ENCODE measurements around the gene UBXN11.
"Not testable (repeated sequence)": the region's sequence is repeated elsewhere in the genome, so short reads cannot be mapped to it uniquely, and the experiment has no call there.

The UBXN11 gene

GRCh38 chr1:26336477-26337205, 30.2 kb upstream of the UBXN11 start:
- DNase-seq (ENCODE audit: low read depth), result peak; percentile 77

DNA sequence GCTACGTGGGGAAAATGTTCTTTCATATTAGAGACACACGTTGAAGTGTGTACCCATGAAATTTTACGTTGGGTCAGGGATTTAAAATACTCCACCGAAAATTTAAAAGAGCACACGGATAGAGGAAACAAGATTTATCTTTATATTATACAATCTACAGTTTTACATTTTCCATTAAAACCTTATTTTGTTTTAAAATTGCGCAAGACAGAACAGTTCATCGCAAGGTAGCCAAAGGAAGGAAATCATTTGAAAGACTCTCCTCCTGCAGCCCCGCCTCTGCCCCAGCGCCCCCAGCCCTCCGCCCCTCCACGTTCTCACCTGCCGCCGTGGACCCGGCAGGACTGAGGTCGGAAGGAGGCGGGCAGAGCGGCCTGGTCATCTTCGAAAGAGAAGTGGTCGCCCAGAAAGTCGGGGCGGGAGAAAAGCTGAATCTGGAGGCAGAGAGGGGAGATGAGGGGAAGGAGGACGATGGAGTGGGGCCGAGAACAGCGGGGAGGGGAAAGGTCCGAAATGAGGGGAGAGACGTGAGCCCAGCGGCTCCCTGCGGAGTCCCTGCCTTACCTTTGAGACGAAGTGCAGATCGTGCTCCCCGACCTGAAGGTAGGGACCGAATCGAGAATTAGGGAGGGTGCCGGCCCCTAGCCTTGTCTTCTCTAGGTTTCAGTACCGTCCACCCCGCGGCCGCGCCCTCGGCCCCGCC, 29.5 kb upstream of the UBXN11 start:
- DNase-seq (ENCODE audit: low read depth), result no peak

- not testable (repeated sequence) for DNase-seq (ENCODE audit: low read depth)
Observed at GRCh38 chr1:26333312-26333711, 26.9 kb upstream of the UBXN11 start.

DNA sequence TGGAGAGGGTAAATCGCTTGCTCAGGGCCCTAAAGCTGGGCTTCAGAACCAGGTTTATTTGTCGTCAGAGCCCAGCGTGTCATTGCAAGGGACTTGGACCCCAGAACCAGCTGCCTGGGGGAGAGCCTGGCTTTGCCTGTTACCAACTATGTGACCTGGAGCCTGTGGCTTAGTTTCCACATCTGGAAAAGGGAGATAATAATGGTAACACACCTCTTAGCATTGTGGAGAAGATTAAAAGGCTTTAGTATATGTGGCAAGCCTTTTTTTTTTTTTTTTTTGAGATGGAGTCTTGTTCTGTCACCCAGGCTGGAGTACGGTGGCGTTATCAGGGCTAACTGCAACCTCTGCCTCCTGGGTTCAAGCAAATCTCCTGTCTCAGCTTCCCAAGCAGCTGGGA, 23.8 kb upstream of the UBXN11 start:
- no peak for DNase-seq (ENCODE audit: low read depth)

GRCh38 chr1:26329380-26329779, 22.9 kb upstream of the UBXN11 start:
- not testable (repeated sequence) for DNase-seq (ENCODE audit: low read depth)

DNA sequence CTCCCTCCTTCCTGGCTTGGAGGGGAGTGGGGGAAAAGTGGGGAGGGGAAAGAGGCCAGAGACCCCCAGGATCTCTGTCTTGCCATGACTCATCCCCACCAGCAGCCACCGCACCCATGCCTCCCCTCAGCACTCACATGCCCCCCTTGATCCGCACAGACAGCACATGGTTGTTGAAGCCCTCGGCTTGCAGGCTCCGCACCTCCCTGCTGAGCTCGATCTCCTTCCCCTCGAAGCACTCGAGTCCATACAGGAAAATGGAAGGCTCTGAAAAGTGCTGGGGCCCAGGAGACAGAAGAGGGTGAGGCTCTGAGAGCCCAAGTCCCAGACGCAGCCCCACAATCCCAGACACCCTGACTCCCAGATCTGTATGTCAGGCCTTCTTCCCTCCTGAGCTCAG, 22.2 kb upstream of the UBXN11 start:
- DNase-seq (ENCODE audit: low read depth), result no peak

DNA sequence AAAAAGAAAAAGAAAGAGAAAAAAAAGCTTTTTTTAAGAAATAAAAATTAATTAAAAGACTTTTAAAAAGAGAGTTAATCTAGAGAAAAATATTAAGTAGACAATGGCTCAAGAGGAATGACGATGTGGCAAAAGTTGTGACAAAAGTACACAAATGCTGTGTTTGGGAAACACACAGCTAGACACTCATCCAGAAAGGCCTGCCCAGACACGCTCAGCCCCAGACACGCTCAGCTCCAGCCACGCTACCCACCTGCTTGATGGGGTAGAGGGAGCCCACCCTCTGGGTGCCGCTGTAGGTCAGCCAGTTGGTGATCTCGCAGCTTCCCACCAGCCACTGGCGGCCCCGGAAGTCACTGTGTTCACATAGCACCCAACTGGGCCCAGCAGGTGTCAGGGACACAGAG, 21.5 kb upstream of the UBXN11 start:
- DNase-seq (ENCODE audit: low read depth), result no peak

DNA sequence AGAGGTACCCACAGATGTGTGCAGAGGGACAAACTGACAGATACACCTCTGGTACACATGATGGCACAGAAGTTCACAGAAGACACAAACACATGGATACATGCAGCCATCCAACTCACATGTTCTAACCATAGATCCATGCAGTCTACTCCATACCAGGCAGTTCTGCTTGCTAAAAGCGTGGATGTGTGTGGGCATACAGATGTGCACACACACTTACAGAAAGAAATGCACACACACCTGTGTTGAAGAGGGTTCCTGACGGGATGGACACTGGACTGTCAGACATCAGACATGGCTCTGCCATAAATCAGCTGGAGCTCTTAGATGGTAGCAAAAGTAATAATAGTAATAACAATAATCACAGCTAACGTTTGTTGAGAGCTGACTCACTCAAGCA, 18.1 kb upstream of the UBXN11 start:
- no peak for DNase-seq (ENCODE audit: low read depth)

GRCh38 chr1:26323382-26323781, 16.9 kb upstream of the UBXN11 start:
- DNase-seq (ENCODE audit: low read depth), result no peak

DNA sequence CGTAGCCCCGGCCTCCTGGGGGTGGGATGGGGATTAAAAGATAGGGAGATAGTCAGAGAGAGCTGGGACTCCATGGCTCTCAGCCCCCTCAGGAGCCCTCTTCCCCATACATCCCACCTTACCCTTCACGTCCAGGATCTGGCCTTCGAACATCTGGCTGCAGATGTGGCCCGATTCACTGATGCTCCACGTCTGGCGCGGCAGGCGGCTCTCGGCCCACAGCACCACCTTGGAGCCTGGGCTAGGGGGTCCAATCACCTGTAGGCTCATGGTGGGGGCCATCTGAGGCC, 15.6 kb upstream of the UBXN11 start:
- no peak for DNase-seq (ENCODE audit: low read depth)

DNA sequence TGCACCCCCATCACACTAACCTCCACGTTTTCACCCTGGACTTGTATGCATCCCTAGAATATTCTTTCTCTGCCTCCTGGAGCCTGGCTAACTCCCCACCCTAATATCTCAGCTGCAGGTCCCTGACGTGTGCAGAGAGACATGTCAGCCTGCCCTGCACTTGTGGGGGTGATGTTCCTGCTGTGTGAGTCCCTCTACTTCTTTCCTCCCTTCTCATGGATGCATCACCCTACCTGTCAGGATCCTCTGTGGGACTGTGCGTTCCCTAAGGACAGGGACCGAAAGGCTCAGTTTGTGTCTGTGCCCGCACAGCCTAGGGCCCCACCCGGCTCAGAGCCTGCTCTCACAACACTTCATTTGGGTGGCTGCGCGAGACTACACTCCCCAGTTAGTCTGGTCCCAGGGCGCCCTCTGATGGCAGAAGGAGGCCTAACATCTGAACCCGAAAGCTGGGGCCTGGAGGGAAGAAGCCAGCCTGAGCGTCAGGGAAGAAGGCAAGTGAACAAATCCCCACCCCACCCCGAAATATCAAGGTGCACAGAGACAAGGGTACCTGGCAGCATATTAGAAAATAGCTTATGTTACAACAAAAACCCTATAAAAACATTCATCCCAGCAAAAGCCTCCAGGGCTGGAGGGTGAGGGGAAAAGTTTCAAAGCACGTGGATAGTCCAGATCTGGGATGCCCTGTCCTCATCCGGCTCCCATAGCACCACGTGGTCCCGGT, 15.0 kb upstream of the UBXN11 start:
- DNase-seq (ENCODE audit: low read depth), result peak; percentile 95

DNA sequence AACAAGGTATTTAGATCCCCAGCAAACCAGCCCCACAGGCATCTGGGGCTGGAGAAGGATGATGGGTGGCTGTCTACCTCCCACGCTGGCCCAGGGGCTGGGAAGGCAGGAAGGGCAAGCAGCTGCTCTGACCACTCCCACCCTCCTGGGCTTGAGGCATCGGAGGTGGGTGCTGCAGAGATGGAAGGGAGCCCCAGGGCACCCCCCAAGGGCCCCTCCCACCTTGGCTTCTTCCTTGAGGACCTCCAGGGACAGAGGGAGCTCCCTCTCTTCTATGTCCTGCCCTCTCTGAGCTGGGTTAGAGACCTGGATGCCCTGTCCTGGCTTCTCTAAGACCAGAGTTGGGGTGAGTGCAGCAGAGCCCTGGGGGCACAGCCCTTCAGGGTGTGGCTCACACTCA, 14.5 kb upstream of the UBXN11 start:
- DNase-seq (ENCODE audit: low read depth), result no peak

DNA sequence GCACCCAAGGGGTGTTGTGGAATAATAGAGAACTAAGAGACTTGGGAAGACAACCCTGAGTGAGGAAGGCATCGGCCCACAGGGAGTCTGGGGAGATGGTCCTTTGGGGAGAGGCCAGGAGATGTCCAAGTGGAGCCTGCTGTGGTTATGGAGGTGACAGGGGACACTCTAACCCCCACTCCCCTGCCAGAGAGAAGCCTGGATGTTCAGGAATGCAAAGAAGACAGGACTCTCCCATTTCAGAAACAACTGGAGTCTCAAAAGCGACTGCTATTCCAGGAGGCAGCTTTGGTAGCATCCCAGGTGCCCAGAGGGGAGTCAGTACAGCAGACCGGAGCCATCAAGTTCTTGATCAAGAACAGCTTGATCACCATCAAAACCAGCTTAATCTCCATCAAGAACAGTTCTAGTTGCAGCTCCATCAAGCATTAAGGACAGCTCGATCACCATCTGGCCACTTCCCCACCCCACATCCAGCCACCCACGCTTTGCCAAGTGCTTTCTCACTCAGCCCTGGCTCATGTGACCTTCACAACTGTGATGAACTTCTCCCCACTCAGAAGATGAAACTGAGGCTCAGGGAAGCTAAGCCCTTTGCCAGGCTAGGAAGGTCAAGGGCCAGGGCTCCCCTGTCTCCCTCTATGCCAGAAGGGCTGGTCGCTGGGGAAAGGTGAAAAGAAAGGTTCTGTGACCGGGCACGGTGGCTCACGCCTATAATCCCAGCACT, 12.1 kb upstream of the UBXN11 start:
- peak; percentile 32 for DNase-seq (ENCODE audit: low read depth)

- peak; percentile 48 for DNase-seq (ENCODE audit: low read depth)
Observed at GRCh38 chr1:26317612-26318337, 11.3 kb upstream of the UBXN11 start, which contains the start of gene CD52. Gene CD52 (plus strand): TSS chr1:26317958. CDS start chr1:26318018, 60 bp downstream.

GRCh38 chr1:26317146-26317545, 10.7 kb upstream of the UBXN11 start:
- no peak for DNase-seq (ENCODE audit: low read depth)

- no peak for DNase-seq (ENCODE audit: low read depth)
Observed at GRCh38 chr1:26315874-26316850, 9.7 kb upstream of the UBXN11 start.

GRCh38 chr1:26314501-26314900, 8.1 kb upstream of the UBXN11 start:
- no peak for DNase-seq (ENCODE audit: low read depth)

GRCh38 chr1:26307966-26308899, 1.8 kb upstream of the UBXN11 start:
- not testable (repeated sequence) for DNase-seq (ENCODE audit: low read depth)

DNA sequence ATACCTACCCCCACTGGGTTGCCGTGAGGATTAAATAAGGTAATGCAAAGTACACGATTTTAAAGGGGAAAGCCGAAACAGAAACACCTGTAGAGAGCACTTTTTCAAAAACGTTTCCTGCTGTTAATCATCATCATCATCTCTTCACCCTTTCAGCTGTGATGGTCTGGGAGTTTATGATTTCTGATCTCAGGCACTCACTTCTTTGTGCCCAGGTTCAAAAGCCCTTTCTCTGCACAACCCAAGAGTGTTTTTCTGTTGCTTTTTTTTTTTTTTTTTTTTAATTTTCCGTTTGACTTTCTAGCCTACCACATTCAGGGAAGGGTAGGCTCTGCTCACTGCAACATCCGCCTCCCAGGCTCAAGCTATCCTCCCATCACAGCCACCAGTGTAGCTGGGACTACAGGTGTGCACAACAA, 936 bp upstream of the UBXN11 start:
- DNase-seq (ENCODE audit: low read depth), result no peak

Data from activated T-cell treated with anti-CD3 and anti-CD28 coated beads for 24 hours (primary cell).